GM11168 (cell line): ENCODE results near the gene FLOT1.
"Not testable (repeated sequence)": the region's sequence is repeated elsewhere in the genome, so short reads cannot be mapped to it uniquely, and the experiment has no call there.

ENCODE experiments used
- in situ Hi-C: fragments of 300-500 bp; cut with MboI; formaldehyde crosslinking; loops from one replicate; pipeline ENCODE4 v1.12.0; 2022; ENCODE audit warnings: low sequenced_read_pairs; ENCODE audit not compliant: unreplicated experiment

The FLOT1 gene

DNA sequence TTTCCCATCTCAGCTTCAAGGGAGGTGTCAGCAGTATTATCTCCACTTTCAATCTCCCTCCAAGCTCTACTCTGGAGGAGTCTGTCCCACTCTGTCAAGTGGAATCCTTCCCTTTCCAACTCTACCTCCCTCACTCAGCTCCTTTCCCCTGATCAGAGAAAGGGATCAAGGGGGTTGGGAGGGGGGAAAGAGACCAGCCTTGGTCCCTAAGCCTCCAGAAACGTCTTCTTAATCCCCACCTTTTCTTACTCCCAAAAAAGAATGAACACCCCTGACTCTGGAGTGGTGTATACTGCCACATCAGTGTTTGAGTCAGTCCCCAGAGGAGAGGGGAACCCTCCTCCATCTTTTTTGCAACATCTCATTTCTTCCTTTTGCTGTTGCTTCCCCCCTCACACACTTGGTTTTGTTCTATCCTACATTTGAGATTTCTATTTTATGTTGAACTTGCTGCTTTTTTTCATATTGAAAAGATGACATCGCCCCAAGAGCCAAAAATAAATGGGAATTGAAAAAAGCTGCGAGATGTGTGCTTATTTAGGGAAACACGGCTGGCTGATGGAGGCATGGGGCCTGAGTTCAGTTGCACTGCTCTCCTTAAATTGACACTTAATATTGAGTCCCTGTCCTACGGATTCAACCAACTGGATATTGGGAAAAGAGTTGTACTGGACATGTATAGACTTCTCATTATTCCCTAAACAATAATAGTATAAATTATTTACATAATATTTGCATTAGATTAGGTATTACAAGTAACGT, 17.4 kb downstream of the FLOT1 start:
- in situ Hi-C loops: loop anchor here (5.0 kb wide), 1 partner anchor 53 kb away; the partner anchor contains the start of gene DHX16

DNA sequence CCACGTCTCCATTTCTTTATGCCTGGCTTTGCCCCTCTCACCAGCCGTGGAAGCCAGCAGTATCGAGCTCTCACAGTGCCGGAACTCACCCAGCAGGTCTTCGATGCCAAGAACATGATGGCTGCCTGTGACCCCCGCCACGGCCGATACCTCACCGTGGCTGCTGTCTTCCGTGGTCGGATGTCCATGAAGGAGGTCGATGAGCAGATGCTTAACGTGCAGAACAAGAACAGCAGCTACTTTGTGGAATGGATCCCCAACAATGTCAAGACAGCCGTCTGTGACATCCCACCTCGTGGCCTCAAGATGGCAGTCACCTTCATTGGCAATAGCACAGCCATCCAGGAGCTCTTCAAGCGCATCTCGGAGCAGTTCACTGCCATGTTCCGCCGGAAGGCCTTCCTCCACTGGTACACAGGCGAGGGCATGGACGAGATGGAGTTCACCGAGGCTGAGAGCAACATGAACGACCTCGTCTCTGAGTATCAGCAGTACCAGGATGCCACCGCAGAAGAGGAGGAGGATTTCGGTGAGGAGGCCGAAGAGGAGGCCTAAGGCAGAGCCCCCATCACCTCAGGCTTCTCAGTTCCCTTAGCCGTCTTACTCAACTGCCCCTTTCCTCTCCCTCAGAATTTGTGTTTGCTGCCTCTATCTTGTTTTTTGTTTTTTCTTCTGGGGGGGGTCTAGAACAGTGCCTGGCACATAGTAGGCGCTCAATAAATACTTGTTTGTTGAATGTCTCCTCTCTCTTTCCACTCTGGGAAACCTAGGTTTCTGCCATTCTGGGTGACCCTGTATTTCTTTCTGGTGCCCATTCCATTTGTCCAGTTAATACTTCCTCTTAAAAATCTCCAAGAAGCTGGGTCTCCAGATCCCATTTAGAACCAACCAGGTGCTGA, 18.4 kb downstream of the FLOT1 start:
- in situ Hi-C loops: loop anchor here (5.0 kb wide), 1 partner anchor 52 kb away; the partner anchor contains the start of gene DHX16

DNA sequence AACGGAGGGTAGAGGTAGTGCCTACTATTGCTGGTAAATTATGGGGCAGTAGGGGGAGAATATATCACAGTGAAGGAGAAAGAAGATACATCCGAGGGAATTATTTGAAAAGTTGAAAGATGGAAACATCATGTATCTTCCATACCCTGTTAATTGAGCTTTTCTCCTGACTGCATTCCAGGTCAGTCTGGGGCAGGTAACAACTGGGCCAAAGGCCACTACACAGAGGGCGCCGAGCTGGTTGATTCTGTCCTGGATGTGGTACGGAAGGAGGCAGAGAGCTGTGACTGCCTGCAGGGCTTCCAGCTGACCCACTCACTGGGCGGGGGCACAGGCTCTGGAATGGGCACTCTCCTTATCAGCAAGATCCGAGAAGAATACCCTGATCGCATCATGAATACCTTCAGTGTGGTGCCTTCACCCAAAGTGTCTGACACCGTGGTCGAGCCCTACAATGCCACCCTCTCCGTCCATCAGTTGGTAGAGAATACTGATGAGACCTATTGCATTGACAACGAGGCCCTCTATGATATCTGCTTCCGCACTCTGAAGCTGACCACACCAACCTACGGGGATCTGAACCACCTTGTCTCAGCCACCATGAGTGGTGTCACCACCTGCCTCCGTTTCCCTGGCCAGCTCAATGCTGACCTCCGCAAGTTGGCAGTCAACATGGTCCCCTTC, 19.2 kb downstream of the FLOT1 start:
- in situ Hi-C loops: loop anchor here (5.0 kb wide), 1 partner anchor 51 kb away; the partner anchor contains the start of gene DHX16

DNA sequence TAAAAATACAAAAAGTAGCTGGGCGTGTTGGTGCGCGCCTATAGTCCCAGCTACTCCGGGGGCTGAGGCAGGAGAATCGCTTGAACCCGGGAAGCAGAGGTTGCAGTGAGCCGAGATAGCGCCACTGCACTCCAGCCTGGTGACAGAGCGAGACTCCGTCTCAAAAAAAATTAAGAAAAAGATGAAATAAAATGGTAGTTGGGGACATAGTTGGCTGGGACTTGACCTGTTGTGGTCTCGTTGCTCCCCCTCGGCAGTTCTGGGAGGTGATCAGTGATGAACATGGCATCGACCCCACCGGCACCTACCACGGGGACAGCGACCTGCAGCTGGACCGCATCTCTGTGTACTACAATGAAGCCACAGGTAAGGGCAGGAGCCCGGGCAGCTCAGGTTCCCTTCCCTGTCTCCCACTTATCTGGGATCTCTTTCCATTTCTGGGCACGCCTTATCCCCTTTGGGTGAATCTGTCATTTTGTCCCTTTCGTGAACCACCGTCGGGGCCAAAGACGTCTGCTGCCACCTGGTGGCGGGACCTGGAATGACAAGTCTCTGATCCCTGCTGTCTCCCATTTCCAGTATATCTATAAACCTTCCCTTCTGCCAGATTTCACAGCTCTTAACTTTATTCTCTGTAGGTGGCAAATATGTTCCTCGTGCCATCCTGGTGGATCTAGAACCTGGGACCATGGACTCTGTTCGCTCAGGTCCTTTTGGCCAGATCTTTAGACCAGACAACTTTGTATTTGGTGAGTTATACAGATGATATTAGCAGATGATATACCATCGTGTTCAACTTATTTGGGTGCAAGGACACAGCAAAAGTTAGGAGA, 20.0 kb downstream of the FLOT1 start:
- in situ Hi-C loops: loop anchor here (5.0 kb wide), 1 partner anchor 50 kb away; the partner anchor contains the start of gene DHX16

DNA sequence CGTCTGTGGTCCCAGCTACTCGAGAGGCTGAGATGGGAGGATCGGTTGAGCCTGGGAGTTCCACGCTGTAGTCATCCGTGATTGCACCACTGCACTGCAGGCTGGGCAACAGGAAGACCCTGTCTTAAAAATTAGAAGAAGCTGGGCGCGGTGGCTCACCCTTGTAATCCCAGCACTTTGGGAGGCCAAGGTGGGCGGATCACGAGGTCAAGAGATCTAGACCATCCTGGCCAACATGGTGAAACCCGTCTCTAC, 20.5 kb downstream of the FLOT1 start:
- in situ Hi-C loops: loop anchor here (5.0 kb wide), 1 partner anchor 50 kb away; the partner anchor contains the start of gene DHX16

DNA sequence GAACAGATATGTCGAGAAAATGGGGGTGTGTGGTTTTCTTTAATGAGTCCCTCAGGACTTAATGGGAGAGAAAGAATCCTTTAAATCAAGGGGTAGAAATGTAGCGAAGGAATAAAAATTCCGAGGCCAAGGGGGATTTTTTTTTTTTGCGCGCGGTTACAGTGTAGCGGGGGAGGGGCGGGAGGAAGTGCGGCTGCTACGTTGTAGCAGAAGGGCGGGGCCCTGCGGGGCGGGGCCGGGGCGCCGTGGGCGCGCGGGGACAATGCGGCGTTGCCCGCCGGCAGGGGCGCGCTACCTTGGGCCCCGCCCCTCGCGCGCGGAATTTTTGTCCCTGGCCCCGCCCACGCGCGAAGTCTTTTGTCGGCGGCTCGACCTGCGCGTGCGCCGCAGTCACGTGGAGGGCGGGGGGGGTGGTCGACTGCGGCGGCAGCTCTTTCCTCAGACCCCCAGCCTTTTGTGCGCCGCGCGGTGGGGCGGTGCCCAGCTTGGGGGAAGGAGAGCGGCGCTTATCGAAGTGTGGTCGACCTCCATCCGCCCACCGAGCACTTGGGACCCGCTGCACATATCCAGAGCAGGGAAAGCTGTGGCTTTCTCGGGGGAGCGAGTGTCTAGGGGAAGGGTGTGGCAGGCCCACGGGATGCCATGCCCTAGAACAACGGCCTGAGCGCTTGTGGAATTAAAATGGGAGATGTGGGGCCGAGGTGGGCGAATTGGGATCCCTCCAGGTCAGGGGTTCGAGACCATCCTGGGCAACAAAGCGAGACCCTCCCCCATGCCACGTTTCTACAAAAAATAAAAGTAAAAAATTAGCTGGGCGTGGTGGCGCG, 21.1 kb downstream of the FLOT1 start:
- in situ Hi-C loops: loop anchor here (5.0 kb wide), 1 partner anchor 49 kb away; the partner anchor contains the start of gene DHX16

DNA sequence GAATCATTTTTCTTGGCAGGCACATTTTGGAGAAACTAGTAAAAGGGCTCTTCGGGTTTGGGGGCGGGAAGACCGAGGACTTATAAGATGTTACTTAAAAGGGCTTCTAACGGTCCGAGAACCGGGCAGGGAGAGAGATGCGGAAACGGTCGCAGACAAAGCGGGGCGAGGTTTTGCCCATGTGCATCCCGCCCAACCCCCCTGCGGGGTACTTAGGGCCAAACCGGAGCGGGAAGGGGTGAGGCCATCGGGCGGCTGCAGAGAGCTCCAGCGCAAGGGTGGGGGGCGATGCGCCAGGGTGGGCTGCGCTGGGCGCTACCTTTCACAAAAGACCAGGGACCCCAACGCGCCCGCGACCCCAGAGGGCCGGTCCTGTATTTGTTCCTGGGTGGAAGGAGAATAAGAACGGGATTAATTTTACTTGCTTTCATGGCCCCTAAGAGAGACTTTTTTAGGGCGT, 21.7 kb downstream of the FLOT1 start:
- in situ Hi-C loops: loop anchor here (5.0 kb wide), 1 partner anchor 48 kb away; the partner anchor contains the start of gene DHX16

DNA sequence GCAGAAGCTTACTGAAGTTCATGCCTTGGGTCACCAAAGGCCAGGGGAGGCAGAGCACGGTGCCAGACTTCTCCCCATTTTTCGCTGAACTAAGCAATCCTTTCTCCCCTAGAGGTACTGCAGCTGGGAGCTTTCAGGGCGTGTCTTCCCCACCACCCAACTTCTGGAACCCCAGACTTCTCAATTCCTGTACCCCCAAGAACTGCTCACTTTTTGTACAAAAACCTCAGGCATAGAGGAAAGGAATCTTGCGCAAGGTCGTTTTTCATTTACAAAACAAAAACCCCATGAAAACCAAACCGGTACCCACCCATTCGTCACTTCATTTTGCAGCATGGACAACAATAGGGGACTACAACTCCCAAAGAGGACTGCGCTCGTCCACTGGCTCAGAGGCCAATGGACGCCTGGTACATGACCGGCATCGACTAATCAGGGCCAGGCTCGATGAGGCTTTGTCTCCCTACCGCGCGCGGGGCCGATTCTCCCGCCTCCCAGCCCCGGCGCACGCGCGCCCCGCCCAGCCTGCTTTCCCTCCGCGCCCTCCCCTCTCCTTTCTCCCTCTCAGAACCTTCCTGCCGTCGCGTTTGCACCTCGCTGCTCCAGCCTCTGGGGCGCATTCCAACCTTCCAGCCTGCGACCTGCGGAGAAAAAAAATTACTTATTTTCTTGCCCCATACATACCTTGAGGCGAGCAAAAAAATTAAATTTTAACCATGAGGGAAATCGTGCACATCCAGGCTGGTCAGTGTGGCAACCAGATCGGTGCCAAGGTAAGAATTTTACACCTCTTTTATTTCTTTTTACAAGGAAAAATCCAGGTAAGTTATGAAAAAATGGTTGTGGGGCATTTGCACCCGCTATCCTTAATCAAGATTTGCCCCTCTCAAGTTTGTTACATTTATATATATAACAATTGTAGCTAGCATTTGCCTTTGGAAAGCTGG, 22.4 kb downstream of the FLOT1 start, which contains the start of gene TUBB:
Gene TUBB (plus strand): TSS at position 562 of the 947 bp plus-strand sequence. CDS start 155 bp downstream, at position 717.
- in situ Hi-C loops: loop anchor here (5.0 kb wide), 1 partner anchor 48 kb away; the partner anchor contains the start of gene DHX16

DNA sequence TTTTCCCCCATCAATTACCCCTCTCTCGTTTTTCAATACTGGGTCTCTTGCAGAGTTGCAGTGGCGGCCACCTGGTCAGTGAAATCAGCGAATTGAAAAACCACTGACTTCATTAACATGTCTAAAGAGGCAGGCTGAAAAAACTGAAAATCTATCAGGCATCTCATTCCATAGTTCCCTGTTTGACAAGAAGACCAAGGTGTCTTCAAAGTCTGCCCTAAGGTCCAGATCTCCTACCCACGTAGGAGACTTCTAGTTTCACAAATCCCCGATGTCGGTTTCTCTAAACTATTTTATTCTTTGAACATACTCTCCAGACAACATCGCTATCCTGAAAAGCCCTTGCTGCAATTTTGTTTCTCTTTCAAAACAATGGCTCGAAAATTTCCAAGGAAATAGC, 23.1 kb downstream of the FLOT1 start:
- in situ Hi-C loops: no loop called here

DNA sequence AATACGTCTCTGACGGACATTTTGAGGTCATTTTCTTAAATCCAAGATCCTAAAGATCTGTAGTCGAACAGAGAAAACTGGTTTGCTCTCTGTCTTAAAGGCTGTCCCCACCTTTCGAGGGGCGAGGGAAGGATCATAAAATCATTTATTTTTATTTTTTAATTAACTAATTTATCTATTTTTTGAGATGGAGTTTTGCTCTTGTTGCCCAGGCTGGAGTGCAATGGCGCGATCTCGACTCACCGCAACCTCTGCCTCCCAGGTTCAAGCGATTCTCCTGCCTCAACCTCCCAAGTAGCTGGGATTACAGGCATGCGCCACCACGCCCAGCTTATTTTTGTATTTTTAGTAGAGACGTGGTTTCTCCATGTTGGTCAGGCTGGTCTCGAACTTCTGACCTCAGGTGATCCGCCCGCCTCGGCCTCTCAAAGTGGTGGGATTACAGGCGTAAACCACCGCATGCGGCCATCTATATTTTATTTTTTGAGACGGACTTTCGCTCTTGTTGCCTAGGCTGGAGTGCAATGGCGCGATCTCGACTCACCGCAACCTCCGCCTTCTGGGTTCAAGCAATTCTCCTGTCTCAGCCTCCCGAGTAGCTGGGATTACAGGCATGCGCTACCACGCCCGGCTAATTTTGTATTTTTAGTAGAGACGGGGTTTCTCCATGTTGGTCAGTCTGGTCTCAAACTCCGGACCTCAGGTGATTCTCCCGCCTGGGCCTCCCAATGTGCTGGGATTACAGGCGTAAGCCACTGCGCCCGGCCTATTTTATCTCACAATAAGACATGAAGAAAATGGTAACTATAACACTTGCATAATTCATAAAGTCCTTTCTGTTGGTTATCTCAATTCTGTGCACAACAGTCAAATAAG, 24.4 kb downstream of the FLOT1 start:
- in situ Hi-C loops: not testable (repeated sequence)

DNA sequence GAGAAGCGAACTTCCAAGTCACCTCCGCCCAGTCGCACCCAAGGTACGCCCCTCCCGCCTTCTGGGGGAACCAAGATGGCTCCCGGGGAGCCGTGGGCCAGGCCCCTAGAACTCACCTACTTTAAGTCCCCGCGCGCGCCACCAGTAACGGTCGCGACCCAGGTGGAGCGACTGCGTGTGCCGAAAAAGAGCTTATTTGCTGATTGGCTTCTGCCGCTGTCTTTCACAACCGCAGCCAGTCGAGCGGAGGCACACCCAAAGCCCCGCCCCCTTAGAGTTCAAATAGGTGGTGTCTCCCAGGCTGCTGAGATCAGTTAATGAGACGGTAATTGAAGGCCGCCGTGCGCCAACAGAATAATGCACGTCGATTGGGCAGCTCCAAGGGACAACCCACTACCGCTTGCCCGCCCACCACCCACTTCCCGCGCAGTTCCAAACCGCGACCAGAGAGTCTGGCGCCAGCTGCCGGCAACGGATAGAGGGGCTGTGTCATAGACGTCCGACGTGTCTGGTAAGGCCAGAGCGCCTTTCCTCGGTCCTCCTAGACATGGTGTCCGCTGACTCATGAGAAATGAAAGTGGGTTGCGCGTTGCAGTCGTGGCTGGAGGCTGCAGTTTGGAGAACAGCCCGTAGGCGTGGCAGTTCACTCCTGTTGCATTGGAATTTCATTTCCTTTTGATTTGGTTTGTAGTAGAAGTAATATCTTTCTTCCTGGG, 25.2 kb downstream of the FLOT1 start, which contains the start of gene MDC1:
Gene MDC1 (minus strand): TSS at position 153 of the 716 bp plus-strand sequence. CDS start 2,106 bp downstream, outside the sequence.
- in situ Hi-C loops: no loop called here

DNA sequence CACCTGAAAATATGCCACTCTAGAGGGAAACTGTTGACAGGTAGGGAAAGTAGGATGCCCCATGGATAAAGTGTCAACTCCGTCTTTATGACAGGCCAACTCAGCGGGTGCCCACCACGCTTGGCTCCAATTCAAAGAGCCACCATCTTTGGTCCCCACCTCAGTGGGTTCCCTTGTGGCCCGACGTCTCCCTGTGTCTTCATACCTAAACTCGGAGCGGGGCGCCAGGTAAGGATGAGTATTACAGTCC, 25.7 kb downstream of the FLOT1 start:
- in situ Hi-C loops: no loop called here

DNA sequence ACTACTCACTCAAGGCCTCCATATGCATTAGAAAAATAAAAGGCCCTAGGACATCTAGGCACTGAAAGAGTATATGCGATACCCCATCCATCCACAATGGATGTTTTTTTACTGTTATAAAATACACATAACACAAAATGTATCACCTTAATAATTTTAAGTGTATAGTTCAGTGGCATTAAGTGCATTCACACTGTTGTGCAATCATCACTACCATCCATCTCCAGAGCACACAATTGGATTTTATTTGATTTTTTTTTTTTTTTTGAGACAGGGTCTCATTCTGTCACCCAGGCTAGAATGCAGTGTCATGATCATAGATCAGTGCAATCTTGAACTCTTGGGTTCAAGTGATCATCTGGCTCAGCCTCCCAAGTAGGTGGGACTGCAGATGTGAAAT, 28.2 kb downstream of the FLOT1 start:
- in situ Hi-C loops: no loop called here

DNA sequence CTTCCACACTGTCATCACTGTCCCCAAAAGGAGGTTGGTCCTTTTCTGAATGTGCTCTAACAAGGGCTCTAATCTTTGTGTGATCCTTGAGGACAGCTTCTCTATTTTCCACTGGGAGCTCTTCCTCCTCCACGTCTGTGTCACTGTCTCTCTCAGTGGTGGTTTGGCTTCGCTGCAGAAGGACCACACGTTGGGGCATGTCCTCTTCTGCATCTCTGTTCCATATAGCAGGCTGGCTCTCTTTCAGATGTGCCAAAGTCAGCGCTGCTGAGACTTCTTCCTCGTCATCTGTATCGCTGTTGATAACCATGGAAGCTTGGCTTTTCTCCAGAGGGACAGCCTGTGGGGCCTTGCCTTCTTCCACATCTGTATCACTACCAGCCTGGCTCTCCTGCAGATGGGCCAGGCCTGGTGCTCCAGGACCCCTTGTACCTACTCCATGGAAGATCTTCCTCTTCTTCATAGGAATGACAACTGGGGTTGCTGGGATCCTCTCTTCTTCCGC, 30.0 kb downstream of the FLOT1 start:
- in situ Hi-C loops: no loop called here

DNA sequence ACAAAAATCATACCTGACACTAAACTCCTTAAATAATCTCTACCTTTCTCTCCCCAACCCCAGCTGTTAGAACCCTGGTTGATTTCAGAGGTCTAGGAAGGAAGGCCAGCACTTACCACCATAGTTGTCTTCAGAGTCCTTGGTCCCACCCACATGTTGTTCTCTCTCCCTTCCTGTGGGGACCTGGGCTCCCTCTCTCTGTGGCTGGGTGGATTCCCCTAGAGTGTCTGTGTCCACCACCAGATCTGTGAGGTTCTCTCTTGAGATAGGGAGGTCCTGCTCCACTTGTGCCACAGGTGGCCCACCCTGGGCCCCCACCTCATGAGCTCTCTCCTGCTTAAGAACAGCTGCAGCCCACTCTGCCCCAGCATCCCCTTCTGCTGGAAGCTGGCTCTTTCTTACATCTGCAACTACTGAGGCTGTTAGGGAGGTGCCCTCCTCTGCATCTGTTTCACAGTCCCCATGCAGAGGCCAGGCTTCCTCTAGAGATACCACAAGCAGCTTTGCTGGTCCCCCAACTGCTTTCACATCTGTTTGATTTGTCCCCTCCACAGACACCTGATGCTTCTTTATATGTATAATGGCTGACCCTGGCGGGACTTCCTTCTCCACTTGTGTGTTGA, 30.6 kb downstream of the FLOT1 start:
- in situ Hi-C loops: no loop called here
